ENCODE measurements around the gene PMAIP1. TPM values are rescaled to one million over a fixed set of nuclear protein-coding genes. Genes with fewer than 3 reads are reported as not detected.
A peak's percentile ranks its signal among the peaks of the same experiment; 100 is the strongest.

The PMAIP1 gene
- total and polyA plus RNA-seq, 2 of the 8 experiments (the other 6 are each of a cell fraction or from before 2014, with no cell fraction given): 51.7 to 84.1 TPM

DNA sequence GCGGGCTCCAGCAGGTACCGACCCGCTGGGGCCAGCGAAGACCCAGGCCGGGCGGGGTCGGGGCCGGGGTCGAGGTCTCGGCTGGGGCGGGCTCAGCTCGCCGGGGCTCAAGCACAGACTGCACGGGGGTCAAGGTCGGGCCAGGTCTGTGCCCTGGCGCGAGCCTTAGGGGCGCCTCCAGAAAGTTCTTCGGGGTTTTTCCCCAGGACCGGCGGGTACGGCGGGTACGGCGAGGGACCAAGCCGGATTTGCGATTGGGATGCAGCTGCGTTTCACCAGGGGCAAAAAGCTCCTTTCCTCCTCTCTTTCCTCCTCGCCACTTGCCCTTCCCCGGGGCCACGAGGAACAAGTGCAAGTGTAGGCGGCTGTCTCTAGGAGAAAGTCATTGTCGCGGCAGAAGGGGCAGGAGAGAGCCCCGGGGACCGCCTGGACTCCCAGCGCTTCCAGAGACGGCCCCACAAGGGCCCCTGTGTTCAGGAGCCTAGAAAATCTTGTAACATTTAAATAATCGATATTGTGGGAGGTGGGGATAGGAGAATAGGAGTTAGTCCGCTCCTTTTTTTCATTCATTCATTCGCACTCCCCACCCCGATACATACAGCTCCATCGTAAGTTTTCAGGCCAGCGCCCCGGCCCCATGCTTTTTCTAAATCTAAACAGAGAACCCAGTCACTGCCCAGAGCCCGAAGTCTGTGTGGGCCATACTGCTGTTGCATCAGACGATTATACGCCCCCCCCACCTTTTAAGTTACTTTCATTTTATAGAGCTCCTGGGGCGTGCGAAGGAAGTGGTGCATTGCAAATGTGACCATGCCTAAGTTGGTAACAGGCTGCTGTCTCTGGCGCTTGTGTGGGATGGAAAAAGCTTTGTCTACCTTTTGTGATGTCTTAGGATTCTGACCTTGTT lies 679 bp downstream of the PMAIP1 start:
- H3K27me3 ChIP-seq (replicated peaks in 1 of 4; ENCODE audit: control insufficient read depth in 3 of 4, extremely low read depth in 1 of 4, insufficient read depth in 3 of 4, low read length in 3 of 4): peaks cover 0 to 6% (median 0%) of the 10 kb centered on the region in 4 experiments; a peak in 2 of 7 replicates
- no peak overlapping the region for H3K23ac ChIP-seq (ENCODE audit: insufficient read length)
- H2BK20ac ChIP-seq (ENCODE audit: low read length): no peak overlapping the region
- H2BK120ac ChIP-seq (replicated peaks; ENCODE audit: low read depth, low read length): no peak overlapping the region
- peaks cover 11% of the 10 kb centered on the region for H3K23me2 ChIP-seq (ENCODE audit: low read depth, low read length)
- no peaks in the 10 kb centered on the region; the same call in 1 of the 2 replicates for H3K79me1 ChIP-seq (ENCODE audit: low read depth, low read length)
- peaks cover 0 to 25% (median 13%) of the 10 kb centered on the region in 4 experiments; a peak in 5 of 8 replicates for H3K36me3 ChIP-seq (ENCODE audit: control insufficient read depth in 2 of 4, insufficient read depth in 4 of 4, low read length in 3 of 4)
- peak overlapping the region; percentile 87 for H4K5ac ChIP-seq (ENCODE audit: insufficient read length, low read depth, low read length)
- peaks cover 6 to 19% (median 12%) of the 10 kb centered on the region in 4 experiments; a peak in 5 of 7 replicates for H3K4me1 ChIP-seq (replicated peaks in 1 of 4; ENCODE audit: control insufficient read depth in 3 of 4, insufficient read depth in 4 of 4, low read length in 3 of 4)
- peak; percentile 70 for FAIRE-seq
- no peak overlapping the region for H2BK15ac ChIP-seq (ENCODE audit: low read length)
- H3K9me3 ChIP-seq (ENCODE audit: insufficient read depth in 2 of 2, low read depth in 1 of 2, low read length in 1 of 2): no peaks in the 10 kb centered on the region
- no peak overlapping the region for H2AFZ ChIP-seq (ENCODE audit: low read length)
- H2BK12ac ChIP-seq (ENCODE audit: low read depth, low read length): peak overlapping the region; percentile 86
- peaks cover 7 to 11% of the 10 kb centered on the region in 2 experiments for H4K20me1 ChIP-seq (replicated peaks in 1 of 2; ENCODE audit: control insufficient read depth in 1 of 2, insufficient read depth in 2 of 2, low read length in 2 of 2)
- CTCF ChIA-PET (ENCODE audit: partially characterized antibody): interaction anchor here (0.7 to 2.3 kb wide), 5 partner anchors 40 to 87 kb away, joined by 3 to 11 read pairs (median 3); no protein-coding TSS in a partner anchor
- peak overlapping the region; percentile 96 for H2BK5ac ChIP-seq (ENCODE audit: low read depth, low read length)
- peak overlapping the region; percentile 89 for H3K56ac ChIP-seq (replicated peaks; ENCODE audit: insufficient read length, low read depth, low read length)
- no peak overlapping the region for H3K14ac ChIP-seq (ENCODE audit: insufficient read length)
- H3K79me2 ChIP-seq (ENCODE audit: control insufficient read depth in 1 of 2, insufficient read depth in 2 of 2, low read length in 2 of 2): peaks cover 7 to 44% of the 10 kb centered on the region in 2 experiments
- H4K8ac ChIP-seq (ENCODE audit: extremely low read depth, insufficient read depth, low read length): peak overlapping the region; percentile 96; the same call in 1 of the 2 replicates
- peak overlapping the region; percentile 62 to 99 for H3K4me2 ChIP-seq (ENCODE audit: insufficient read depth in 1 of 2, low read depth in 2 of 2, low read length in 2 of 2)
- H3K4me3 ChIP-seq (ENCODE audit: extremely low read depth in 1 of 4, insufficient read depth in 2 of 4, low read depth in 3 of 4, low read length in 4 of 4): peak overlapping the region; percentile 66 to 93 (median 76)
- peak in 1 of 2 experiments; percentile 61 for DNase-seq (ENCODE audit: low read depth in 1 of 2, low spot score in 2 of 2)
- H4K91ac ChIP-seq (replicated peaks; ENCODE audit: insufficient read length, low read length): peak overlapping the region; percentile 72
- H3K18ac ChIP-seq (ENCODE audit: extremely low read depth, low read length): peak overlapping the region; percentile 93
- H3K27ac ChIP-seq (ENCODE audit: low read depth, low read length): peak overlapping the region; percentile 92
- POLR2A ChIA-PET (ENCODE audit: partially characterized antibody): interaction anchor here (0.6 to 5.0 kb wide), 34 partner anchors 10 to 637 kb away, joined by 3 to 116 read pairs (median 6); partner anchors contain the start of gene CCBE1
- H3K4ac ChIP-seq (replicated peaks; ENCODE audit: insufficient read length, low read depth, low read length): no peak overlapping the region
- no peak overlapping the region for H2AK5ac ChIP-seq (ENCODE audit: low read depth, low read length)
- WGBS, 2 experiments (ENCODE audit: extremely low coverage in 1 of 2, insufficient coverage in 1 of 2, insufficient read length in 1 of 2, insufficient replicate concordance in 2 of 2, low coverage in 1 of 2, low lambda C conversion rate in 2 of 2, missing lambda C conversion rate in 1 of 2): 1% methylated on average over 23 of the region's 51 CpGs; no CpG with 5 or more reads in 1 of the 2 experiments
- H3K9ac ChIP-seq (replicated peaks in 1 of 4; ENCODE audit: extremely low read depth in 1 of 4, low read depth in 3 of 4, low read length in 3 of 4): peak overlapping the region; percentile 84 to 96 (median 93)
- peak in 1 of 2 experiments; percentile 52; a peak in 2 of 4 replicates for TF ChIP-seq HDAC2 (IDR thresholded peaks at IDR 0.05; ENCODE audit: borderline replicate concordance in 1 of 2, low read depth in 2 of 2, low read length in 2 of 2)
